ENCODE results near the gene EPS8L1. TPM values are rescaled to one million over a fixed set of nuclear protein-coding genes. Genes with fewer than 3 reads are reported as not detected.

The EPS8L1 gene
- total RNA-seq, 1 experiment from 2014 or later = 75.8 TPM

- no peak for DNase-seq
- BruUV-seq (replicated peaks) = no TSS peak
- Histone ChIP-seq H3K27me3 (ENCODE audit: low read length) (no peaks in the 10 kb centered on the region), H4K20me1 (ENCODE audit: low read length) (no peaks in the 10 kb centered on the region), H3K4me3 (ENCODE audit: low read length) (no peak overlapping the region), H3K4me2 (ENCODE audit: low read length) (no peak overlapping the region), H3K4me1 (ENCODE audit: insufficient read depth, low read length) (no peaks in the 10 kb centered on the region), H2AFZ (ENCODE audit: low read length) (no peak overlapping the region), H3K36me3 (ENCODE audit: low read depth, low read length) (peaks cover 32% of the 10 kb centered on the region), H3K9ac (ENCODE audit: low read length) (no peak overlapping the region), H3K9me3 (ENCODE audit: low read length) (no peaks in the 10 kb centered on the region), H3K27ac (ENCODE audit: low read length) (no peak overlapping the region), H3F3A (ENCODE audit: low read length, unreplicated experiment) (no peaks in the 10 kb centered on the region), H3K9me2 (replicated peaks; ENCODE audit: low read length) (no peaks in the 10 kb centered on the region), H3K79me2 (ENCODE audit: low read length) (no peaks in the 10 kb centered on the region)
- TF ChIP-seq CTCF (conservative IDR thresholded peaks at IDR 0.05; ENCODE audit: low read depth, low read length) (no peak), EZH2 (IDR thresholded peaks at IDR 0.05; ENCODE audit: low read length, unreplicated experiment) (no peak), EZH2phosphoT487 (IDR thresholded peaks at IDR 0.05; ENCODE audit: borderline replicate concordance, low read length) (no peak)
- ChIA-PET POLR2A (ENCODE audit: unreplicated experiment) (no interaction called here), CTCF (no interaction called here)
- intact Hi-C loops (cut with micrococcal nuclease) = no loop called here
- no peak for ATAC-seq
These were observed 34.4 kb upstream of the EPS8L1 start for GRCh38 chr19:55041244-55041626.

GRCh38 chr19:55041627-55042343 is 33.9 kb upstream of the EPS8L1 start:
- ATAC-seq = no peak
- no peak overlapping the region for H2AFZ ChIP-seq (ENCODE audit: low read length)

More at GRCh38 chr19:55041627-55042343, 33.9 kb upstream of the EPS8L1 start:
- Histone ChIP-seq H3K4me1 (ENCODE audit: insufficient read depth, low read length) (no peaks in the 10 kb centered on the region), H3K36me3 (ENCODE audit: low read depth, low read length) (peaks cover 35% of the 10 kb centered on the region), H3K27me3 (ENCODE audit: low read length) (no peaks in the 10 kb centered on the region), H3K9me2 (replicated peaks; ENCODE audit: low read length) (no peaks in the 10 kb centered on the region), H4K20me1 (ENCODE audit: low read length) (no peaks in the 10 kb centered on the region), H3K9me3 (ENCODE audit: low read length) (no peaks in the 10 kb centered on the region), H3K27ac (ENCODE audit: low read length) (no peak overlapping the region), H3K79me2 (ENCODE audit: low read length) (no peaks in the 10 kb centered on the region), H3K4me3 (ENCODE audit: low read length) (no peak overlapping the region), H3K9ac (ENCODE audit: low read length) (no peak overlapping the region), H3K4me2 (ENCODE audit: low read length) (no peak overlapping the region), H3F3A (ENCODE audit: low read length, unreplicated experiment) (no peaks in the 10 kb centered on the region)
- ChIA-PET CTCF (no interaction called here), POLR2A (ENCODE audit: unreplicated experiment) (no interaction called here)
- TSS peak; percentile 8 for BruUV-seq (replicated peaks)
- intact Hi-C loops (cut with micrococcal nuclease) = no loop called here
- DNase-seq = no peak
- TF ChIP-seq CTCF (conservative IDR thresholded peaks at IDR 0.05; ENCODE audit: low read depth, low read length) = no peak
- no peak for TF ChIP-seq EZH2phosphoT487 (IDR thresholded peaks at IDR 0.05; ENCODE audit: borderline replicate concordance, low read length)
- no peak for TF ChIP-seq EZH2 (IDR thresholded peaks at IDR 0.05; ENCODE audit: low read length, unreplicated experiment)
